ENCODE measurements around the gene SH2B3.

The SH2B3 gene

GRCh38 chr12:111429828-111430432 lies 24.2 kb downstream of the SH2B3 start:
- DNase-seq, result peak; percentile 69

- DNase-seq, result peak; percentile 74
These were observed 25.0 kb downstream of the SH2B3 start for GRCh38 chr12:111430433-111431353.

- no peak for DNase-seq
These were observed 26.0 kb downstream of the SH2B3 start for GRCh38 chr12:111431772-111432171.

GRCh38 chr12:111434049-111434448 lies 28.3 kb downstream of the SH2B3 start:
- DNase-seq, result no peak

- DNase-seq, result peak; percentile 85
These were observed 29.1 kb downstream of the SH2B3 start for GRCh38 chr12:111434680-111435338.

GRCh38 chr12:111435661-111436201 lies 30.0 kb downstream of the SH2B3 start:
- DNase-seq, result no peak

GRCh38 chr12:111436266-111436665 lies 30.5 kb downstream of the SH2B3 start:
- no peak for DNase-seq

- DNase-seq, result no peak
These were observed 31.1 kb downstream of the SH2B3 start for GRCh38 chr12:111436811-111437210.

- DNase-seq, result no peak
These were observed 32.2 kb downstream of the SH2B3 start for GRCh38 chr12:111437816-111438454.

- DNase-seq, result peak; percentile 43
These were observed 32.8 kb downstream of the SH2B3 start for GRCh38 chr12:111438481-111438880.

- DNase-seq, result no peak
These were observed 34.0 kb downstream of the SH2B3 start for GRCh38 chr12:111439657-111440151.

- no peak for DNase-seq
These were observed 34.4 kb downstream of the SH2B3 start for GRCh38 chr12:111440152-111440551.

- no peak for DNase-seq
These were observed 34.9 kb downstream of the SH2B3 start for GRCh38 chr12:111440631-111441030.

- no peak for DNase-seq
These were observed 35.6 kb downstream of the SH2B3 start for GRCh38 chr12:111441107-111441928.

- DNase-seq, result no peak
These were observed 36.8 kb downstream of the SH2B3 start for GRCh38 chr12:111442301-111443045.

- no peak for DNase-seq
These were observed 37.4 kb downstream of the SH2B3 start for GRCh38 chr12:111443086-111443485.

GRCh38 chr12:111443586-111443985 lies 37.9 kb downstream of the SH2B3 start:
- peak; percentile 62 for DNase-seq

GRCh38 chr12:111444314-111444924 lies 38.7 kb downstream of the SH2B3 start:
- no peak for DNase-seq

- DNase-seq, result peak; percentile 90
These were observed 39.4 kb downstream of the SH2B3 start for GRCh38 chr12:111444925-111445725.
